Right kidney (tissue), 9 donors: Measurements from ENCODE around the gene USP17L27.
"Not testable (repeated sequence)": the region's sequence is repeated elsewhere in the genome, so short reads cannot be mapped to it uniquely, and the experiment has no call there.

ENCODE experiments used
- DNase-seq: peaks from one replicate; pipeline ENCODE4 v3.0.0-alpha.2; 2016
- long read RNA-seq, 8 donors: transcript quantifications; one replicate each; lab custom pipeline, GENCODE V29; 2026

Gene USP17L27
- long read RNA-seq, donor 1, result 0 reads
- long read RNA-seq, donor 2, result 0 reads
- long read RNA-seq, donor 3, result 0 reads
- long read RNA-seq, donor 4, result 0 reads
- long read RNA-seq, donor 5, result 0 reads
- long read RNA-seq, donor 6, result 0 reads
- long read RNA-seq, donor 7, result 0 reads
- long read RNA-seq, donor 8, result 0 reads

- not testable (repeated sequence) for DNase-seq
These were observed at the start of gene USP17L27 for GRCh38 chr4:9343848-9344247. TSS of gene USP17L27 (plus strand) at chr4:9344148. CDS start at chr4:9344148, 0 bp downstream.

- DNase-seq, result not testable (repeated sequence)
These were observed 19.8 kb upstream of the USP17L27 start for GRCh38 chr4:9324191-9324590.

- not testable (repeated sequence) for DNase-seq
These were observed 19.1 kb upstream of the USP17L27 start, which contains the start of gene USP17L24 for GRCh38 chr4:9324865-9325264. TSS of gene USP17L24 (plus strand) at chr4:9325165. CDS start at chr4:9325165, 0 bp downstream.

- DNase-seq, result not testable (repeated sequence)
These were observed 14.3 kb upstream of the USP17L27 start, which contains the start of gene USP17L25 for GRCh38 chr4:9329611-9330010. TSS of gene USP17L25 (plus strand) at chr4:9329911. CDS start at chr4:9329911, 0 bp downstream.

GRCh38 chr4:9334358-9334757 lies 9.6 kb upstream of the USP17L27 start, which contains the start of gene USP17L26:
TSS of gene USP17L26 (plus strand) at chr4:9334658. CDS start at chr4:9334658, 0 bp downstream.
- not testable (repeated sequence) for DNase-seq

- not testable (repeated sequence) for DNase-seq
These were observed 4.8 kb upstream of the USP17L27 start, which contains the start of gene USP17L5 for GRCh38 chr4:9339103-9339502. TSS of gene USP17L5 (plus strand) at chr4:9339403. CDS start at chr4:9339403, 0 bp downstream.

- DNase-seq, result not testable (repeated sequence)
These were observed 4.6 kb downstream of the USP17L27 start, which contains the start of gene USP17L28 for GRCh38 chr4:9348593-9348992. TSS of gene USP17L28 (plus strand) at chr4:9348893. CDS start at chr4:9348893, 0 bp downstream.

GRCh38 chr4:9350866-9351265 lies 6.9 kb downstream of the USP17L27 start:
- DNase-seq, result not testable (repeated sequence)

- not testable (repeated sequence) for DNase-seq
These were observed 9.4 kb downstream of the USP17L27 start, which contains the start of gene USP17L29 for GRCh38 chr4:9353338-9353737. TSS of gene USP17L29 (plus strand) at chr4:9353638. CDS start at chr4:9353638, 0 bp downstream.

- DNase-seq, result not testable (repeated sequence)
These were observed 18.9 kb downstream of the USP17L27 start, which contains the start of gene USP17L30 for GRCh38 chr4:9362829-9363228. TSS of gene USP17L30 (plus strand) at chr4:9363129. CDS start at chr4:9363129, 0 bp downstream.

GRCh38 chr4:9379881-9380280 lies 35.9 kb downstream of the USP17L27 start:
- not testable (repeated sequence) for DNase-seq

GRCh38 chr4:9381012-9381534 lies 37.1 kb downstream of the USP17L27 start:
- DNase-seq, result peak; percentile 68

- DNase-seq, result no peak
These were observed 40.2 kb downstream of the USP17L27 start for GRCh38 chr4:9384126-9384525.

GRCh38 chr4:9389001-9389400 lies 45.1 kb downstream of the USP17L27 start:
- DNase-seq, result not testable (repeated sequence)
